Mesenteric fat pad (tissue), 1 donor: ENCODE results near the gene TNFSF15. TPM values are rescaled to one million over a fixed set of nuclear protein-coding genes. Genes with fewer than 3 reads are reported as not detected.
"Not testable (repeated sequence)": the region's sequence is repeated elsewhere in the genome, so short reads cannot be mapped to it uniquely, and the experiment has no call there.

ENCODE experiments used
- DNase-seq: peaks from one replicate; pipeline ENCODE4 v3.0.0-alpha.2; 2020; ENCODE audit warnings: low spot score
- total RNA-seq: library from RNA; stranded (reverse); fragmentation: NEBNext Ultra II Directional; extraction: Animal tissue kit (Norgen Biotek cat#: 25700); gene quantifications from one replicate; pipeline ENCODE4 v1.2.1, GENCODE V29; 2021
- donor health status: DM: yes; HTN: yes; CAD: no.

TNFSF15 gene
- total RNA-seq, 1 donor from 2014 or later: 0.29 TPM

- DNase-seq: no peak
Observed at GRCh38 chr9:114757395-114757794, 48.4 kb downstream of the TNFSF15 start.

DNA sequence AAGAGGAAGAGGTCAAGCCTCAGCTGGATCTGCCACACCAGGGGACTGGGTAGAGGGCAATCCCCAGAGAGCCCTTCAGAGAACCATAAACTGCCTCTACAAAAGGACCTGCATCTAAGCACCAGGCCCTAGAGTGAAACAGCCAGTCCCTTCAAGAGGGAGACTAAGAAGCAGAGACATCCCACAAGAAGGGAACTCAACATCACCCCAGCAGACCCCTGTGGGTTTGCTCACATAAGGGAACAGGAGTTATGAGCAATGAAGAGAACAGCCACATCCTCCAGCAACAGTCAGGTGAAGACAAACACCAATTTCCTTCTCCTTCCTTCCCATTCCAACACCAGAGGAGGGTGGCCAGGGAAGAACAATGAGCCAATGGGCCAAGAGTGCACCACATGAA lies 48.9 kb downstream of the TNFSF15 start:
- DNase-seq: no peak

DNA sequence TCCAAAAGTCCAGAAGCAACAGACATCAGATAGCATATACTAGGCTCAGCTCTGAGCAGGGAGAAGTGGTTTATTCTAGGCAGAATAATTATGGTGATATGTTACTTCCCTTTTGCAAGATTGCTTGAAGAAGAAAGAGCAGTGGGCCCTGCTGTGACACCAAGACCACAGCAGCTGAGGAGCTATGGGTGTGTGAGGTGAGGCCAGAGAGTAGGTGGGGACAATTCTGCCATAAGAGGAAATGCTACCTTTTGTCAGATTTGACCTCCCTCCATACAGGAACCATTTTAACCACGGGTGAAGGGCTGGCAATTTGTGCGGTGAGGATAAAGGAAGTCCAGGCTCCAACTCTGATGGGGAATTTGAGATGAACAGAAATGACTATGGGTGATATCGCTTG lies 51.3 kb downstream of the TNFSF15 start:
- no peak for DNase-seq

- DNase-seq: no peak
Observed at GRCh38 chr9:114746591-114747346, 59.1 kb downstream of the TNFSF15 start.

DNA sequence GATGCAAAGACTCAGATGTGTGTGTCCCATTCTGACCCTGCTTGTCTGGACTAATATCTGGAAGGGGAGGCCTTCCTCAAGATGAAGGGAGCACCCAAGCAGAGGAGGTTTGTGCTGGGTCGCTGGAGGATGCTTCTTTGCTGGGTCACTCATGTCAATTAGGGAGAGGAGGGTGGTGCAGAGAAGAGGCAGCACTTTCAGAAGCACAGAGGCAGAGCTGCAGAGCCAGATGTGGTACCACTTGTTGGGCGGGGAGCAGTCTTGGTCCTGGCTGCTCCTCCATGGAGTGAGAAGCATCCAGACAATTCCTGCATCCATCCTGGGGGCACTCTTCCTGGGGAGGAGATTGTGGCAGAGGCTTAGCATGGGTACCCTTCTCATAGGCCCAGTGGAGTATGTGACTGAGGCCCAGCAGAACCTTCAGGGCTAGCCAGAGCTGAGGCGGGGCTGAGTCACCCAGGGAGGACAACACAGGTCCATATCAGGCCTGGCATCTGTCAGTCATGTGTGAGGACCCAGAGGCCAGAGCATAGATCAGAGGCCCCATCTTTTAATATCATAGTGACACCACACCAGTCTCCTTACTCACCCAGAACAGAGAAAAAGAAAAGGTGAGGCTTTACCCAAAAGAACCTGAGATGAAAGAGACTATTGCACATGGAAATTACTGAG lies 59.8 kb downstream of the TNFSF15 start:
- DNase-seq: no peak

DNA sequence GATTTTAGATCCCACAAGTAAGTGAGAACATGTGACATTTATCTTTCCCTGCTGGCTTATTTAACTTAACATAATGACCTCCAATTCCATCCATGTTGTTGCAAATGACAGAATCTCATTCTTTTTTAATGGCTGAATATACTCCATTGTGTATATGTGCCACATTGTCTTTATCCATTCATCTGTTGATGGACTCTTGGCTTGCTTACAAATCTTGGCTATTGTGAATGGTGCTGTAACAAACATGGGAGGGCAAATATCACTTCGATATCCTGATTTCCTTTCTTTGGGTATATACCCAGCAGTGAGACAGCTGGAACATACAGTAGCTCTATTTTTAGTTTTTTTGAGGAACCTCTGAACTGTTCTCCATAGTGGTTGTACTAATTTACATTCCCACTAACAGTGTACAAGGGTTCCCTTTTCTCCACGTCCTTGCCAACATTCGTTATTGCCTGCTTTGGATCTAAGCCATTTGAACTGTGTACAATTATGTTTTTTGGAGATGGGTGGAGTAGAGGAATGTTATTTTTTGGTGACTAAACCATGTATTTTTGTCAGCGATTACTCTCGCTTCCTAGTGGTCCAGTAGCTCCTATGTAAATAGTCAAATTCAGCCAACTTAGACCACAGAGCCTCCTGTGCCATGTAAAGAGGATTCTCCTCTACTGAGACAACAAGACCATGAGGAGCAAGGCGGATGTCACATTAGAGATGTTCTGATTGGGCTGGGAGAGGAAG lies 60.6 kb downstream of the TNFSF15 start:
- DNase-seq: no peak

DNA sequence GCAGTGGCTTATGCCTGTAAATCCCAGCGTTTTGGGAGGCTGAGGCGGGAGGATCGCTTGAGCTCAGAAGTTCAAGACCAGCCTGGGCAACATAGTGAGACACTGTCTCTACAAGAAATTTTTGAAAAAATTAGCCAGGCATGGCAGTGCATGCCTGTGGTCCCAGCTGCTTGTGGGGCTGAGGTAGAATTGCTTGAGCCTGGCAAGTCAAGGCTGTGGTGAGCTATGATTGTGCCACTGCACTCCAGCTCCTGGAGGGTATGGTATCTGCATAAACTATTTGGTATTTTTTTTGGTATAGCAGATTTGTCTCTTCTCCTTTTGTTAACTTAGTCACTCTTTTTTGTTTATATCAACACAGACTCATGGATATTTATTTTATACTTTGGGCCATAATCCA lies 62.4 kb downstream of the TNFSF15 start:
- DNase-seq: no peak

DNA sequence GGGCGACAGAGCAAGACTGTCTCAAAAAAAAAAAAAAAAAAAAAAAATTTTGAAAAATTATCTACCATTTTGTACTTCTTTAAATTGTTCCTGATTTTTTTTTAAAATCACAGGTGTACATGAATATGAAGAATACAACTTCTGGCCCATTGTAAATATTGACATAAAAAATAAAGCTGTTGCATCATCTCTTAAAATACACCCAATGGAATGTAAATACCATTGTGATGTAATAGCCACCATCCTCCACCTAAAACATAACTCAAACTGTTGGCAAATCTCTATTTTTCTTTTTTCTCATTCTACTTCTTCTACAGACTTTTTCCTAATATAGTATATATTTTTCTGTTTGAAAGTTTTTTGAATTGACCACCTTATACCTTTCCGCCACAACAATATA lies 62.9 kb downstream of the TNFSF15 start:
- no peak for DNase-seq

DNA sequence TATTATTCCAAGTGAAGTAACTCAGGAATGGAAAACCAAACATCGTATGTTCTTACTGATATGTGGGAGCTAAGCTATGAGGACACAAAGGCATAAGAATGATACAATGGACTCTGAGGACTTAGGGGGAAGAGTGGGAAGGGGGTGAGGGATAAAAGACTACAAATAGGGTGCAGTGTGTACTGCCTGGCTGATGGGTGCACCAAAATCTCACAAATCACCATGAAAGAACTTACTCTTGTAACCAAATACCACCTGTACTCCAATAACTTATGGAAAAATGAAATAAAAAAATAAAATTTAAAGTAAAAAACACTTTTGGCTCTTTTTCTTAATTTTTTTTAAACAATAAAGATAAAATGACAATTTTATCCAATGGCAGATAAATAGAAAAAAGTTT lies 64.3 kb downstream of the TNFSF15 start:
- DNase-seq: not testable (repeated sequence)

DNA sequence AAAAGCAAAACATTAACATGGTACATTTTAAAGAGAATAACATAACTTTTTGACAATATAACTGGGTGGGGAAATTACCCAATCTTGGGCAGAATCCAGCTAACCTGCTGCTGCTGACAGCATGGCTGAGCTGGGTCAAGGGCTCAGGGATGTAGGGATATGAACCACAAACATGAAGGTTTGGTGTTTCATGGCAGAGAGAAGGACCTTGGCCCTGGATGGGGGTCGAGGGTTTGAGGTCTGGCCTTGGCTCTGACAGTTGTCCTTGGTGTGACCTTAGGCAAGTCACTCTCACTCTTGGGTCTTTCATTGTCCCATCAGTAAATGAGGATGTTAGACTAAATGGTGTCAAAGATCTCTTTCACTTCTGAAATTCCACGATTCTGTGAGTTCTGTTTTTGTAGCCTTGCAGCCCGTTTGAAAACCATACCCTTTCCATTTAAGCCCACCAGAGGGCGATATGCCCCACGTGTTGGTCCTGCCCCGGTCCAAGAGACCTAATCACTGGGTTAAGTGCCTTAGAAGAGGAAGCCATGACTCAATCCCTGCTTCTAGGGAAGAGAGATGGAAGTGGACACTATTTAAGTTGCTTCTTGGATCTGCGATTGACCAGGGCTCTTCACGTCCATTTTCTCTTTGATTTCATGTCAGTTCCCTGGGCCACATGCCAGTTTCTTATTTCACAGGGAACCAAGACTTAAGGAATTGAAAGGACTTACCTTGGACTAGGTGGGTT lies 67.1 kb downstream of the TNFSF15 start:
- no peak for DNase-seq

GRCh38 chr9:114737847-114738246 lies 68.0 kb downstream of the TNFSF15 start:
- no peak for DNase-seq

GRCh38 chr9:114737118-114737517 lies 68.7 kb downstream of the TNFSF15 start:
- no peak for DNase-seq

GRCh38 chr9:114735704-114736103 lies 70.1 kb downstream of the TNFSF15 start:
- no peak for DNase-seq

DNA sequence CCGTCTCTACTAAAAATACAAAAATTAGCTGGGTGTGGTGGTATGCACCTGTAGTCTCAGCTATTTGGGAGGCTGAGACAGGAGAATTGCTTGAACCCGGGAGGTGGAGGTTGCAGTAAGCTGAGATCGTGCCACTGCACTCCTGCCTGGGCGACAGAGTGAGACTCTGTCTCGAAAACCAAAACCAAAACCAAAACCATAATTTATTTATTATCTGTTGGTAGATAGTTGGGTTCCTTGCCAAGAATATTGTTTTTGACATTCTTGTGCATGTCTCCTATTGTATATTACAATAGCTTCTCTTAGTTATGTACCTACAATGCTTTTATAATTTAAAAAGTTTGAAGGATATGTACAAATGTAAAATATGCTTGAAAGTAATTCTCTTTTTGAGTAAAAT lies 70.7 kb downstream of the TNFSF15 start:
- DNase-seq: not testable (repeated sequence)

Other genes with a start within 250 kb of the TNFSF15 start
- 70.4 TPM for gene ATP6V1G1, start 218.3 kb downstream of the TNFSF15 start, total RNA-seq
- 32.7 TPM for gene TMEM268, start 194.7 kb downstream of the TNFSF15 start, total RNA-seq
- not detected for gene TEX53, start 148.2 kb downstream of the TNFSF15 start, total RNA-seq
- gene TEX48, start 123.8 kb downstream of the TNFSF15 start, total RNA-seq: not detected
- 4.6 TPM for gene TNFSF8, start 124.6 kb upstream of the TNFSF15 start, total RNA-seq